WTC11 (cell line): Measurements from ENCODE around the gene KCNK3. TPM values are rescaled to one million over a fixed set of nuclear protein-coding genes. Genes with fewer than 3 reads are reported as not detected.

Experiments used
- ATAC-seq: fragments of 200-7000 bp; cut with Tn5 transposase; 2 replicates; pipeline ENCODE4 v1.10.0; 2021; ENCODE audit warnings: mild to moderate bottlenecking, moderate library complexity
- CTCF ChIA-PET: fragments of 300-600 bp; sonication (Branson Sonifier 250); formaldehyde crosslinking; loops from one replicate; lab custom pipeline; 2021; ENCODE audit warnings: antibody characterized with exemption; lab: Charles Lee
- POLR2A ChIA-PET: fragments of 350-600 bp; sonication (Branson Sonifier 250); formaldehyde crosslinking; loops from one replicate; lab custom pipeline; 2021; ENCODE audit warnings: antibody characterized with exemption; lab: Charles Lee
- DNase-seq: peaks from one replicate; pipeline ENCODE4 v3.0.0; 2021; ENCODE audit warnings: low spot score
- H3K27ac Mint-ChIP-seq: 2 replicates; pipeline ENCODE4 v1.8.0; 2021; ENCODE audit warnings: mixed read lengths
- H3K27me3 Mint-ChIP-seq: 2 replicates; pipeline ENCODE4 v1.8.0; 2021; ENCODE audit warnings: low read depth, mild to moderate bottlenecking, moderate library complexity, mixed read lengths
- H3K36me3 Mint-ChIP-seq: 2 replicates; pipeline ENCODE4 v1.8.0; 2021; ENCODE audit warnings: mixed read lengths
- H3K4me1 Mint-ChIP-seq: 2 replicates; pipeline ENCODE4 v1.8.0; 2022; ENCODE audit warnings: mixed read lengths
- H3K4me3 Mint-ChIP-seq: 2 replicates; pipeline ENCODE4 v1.8.0; 2021; ENCODE audit warnings: mild to moderate bottlenecking, moderate library complexity, mixed read lengths
- H3K9me3 Mint-ChIP-seq: 2 replicates; pipeline ENCODE4 v1.8.0; 2021; ENCODE audit warnings: mixed read lengths
- CREB1 ChIP-seq: sonication (generic); formaldehyde crosslinking; IDR thresholded peaks from 2 replicates; pipeline ENCODE4 v1.8.0; 2023; ENCODE audit warnings: mild to moderate bottlenecking, missing genetic modification reagents
- ESRRA ChIP-seq: sonication (generic); formaldehyde crosslinking; IDR thresholded peaks from 2 replicates; pipeline ENCODE4 v1.8.1; 2022; ENCODE audit warnings: mild to moderate bottlenecking, missing genetic modification reagents, borderline replicate concordance
- FOXJ3 ChIP-seq: sonication (generic); formaldehyde crosslinking; IDR thresholded peaks from 2 replicates; pipeline ENCODE4 v1.9.0; 2021; ENCODE audit warnings: missing genetic modification reagents, mild to moderate bottlenecking, borderline replicate concordance
- NFE2L1 ChIP-seq: sonication (generic); formaldehyde crosslinking; IDR thresholded peaks from 2 replicates; pipeline ENCODE4 v1.8.1; 2023; ENCODE audit warnings: missing genetic modification reagents
- OVOL2 ChIP-seq: fragments of 250-450 bp; sonication (Bioruptor Pico); IDR thresholded peaks from 2 replicates; pipeline ENCODE4 v1.9.0; 2021; ENCODE audit warnings: mild to moderate bottlenecking, borderline replicate concordance
- PRRX2 ChIP-seq: fragments of 250-450 bp; sonication (Bioruptor Pico); IDR thresholded peaks from 2 replicates; pipeline ENCODE4 v1.8.0; 2021; ENCODE audit warnings: mild to moderate bottlenecking
- RORB ChIP-seq: fragments of 250-450 bp; sonication (Bioruptor Pico); IDR thresholded peaks from 2 replicates; pipeline ENCODE4 v1.9.0; 2021; ENCODE audit warnings: mild to moderate bottlenecking
- SMAD3 ChIP-seq: sonication (generic); formaldehyde crosslinking; IDR thresholded peaks from 2 replicates; pipeline ENCODE4 v1.8.0; 2022; ENCODE audit warnings: missing genetic modification reagents, mild to moderate bottlenecking, borderline replicate concordance
- SMAD4 ChIP-seq: sonication (generic); formaldehyde crosslinking; IDR thresholded peaks from 2 replicates; pipeline ENCODE4 v1.8.0; 2022; ENCODE audit warnings: mild to moderate bottlenecking, missing genetic modification reagents
- SP1 ChIP-seq: sonication (generic); formaldehyde crosslinking; conservative IDR thresholded peaks from 2 replicates; pipeline ENCODE4 v1.8.1; 2022; ENCODE audit warnings: missing genetic modification reagents
- TCF7 ChIP-seq: sonication (generic); formaldehyde crosslinking; IDR thresholded peaks from 2 replicates; pipeline ENCODE4 v1.8.0; 2022; ENCODE audit warnings: mild to moderate bottlenecking, low read depth, missing genetic modification reagents, moderate library complexity
- TEAD1 ChIP-seq: sonication (generic); formaldehyde crosslinking; IDR thresholded peaks from 2 replicates; pipeline ENCODE4 v1.8.0; 2022; ENCODE audit warnings: mild to moderate bottlenecking, missing genetic modification reagents
- TEAD4 ChIP-seq: sonication (generic); formaldehyde crosslinking; IDR thresholded peaks from 2 replicates; pipeline ENCODE4 v1.8.0; 2022; ENCODE audit warnings: mild to moderate bottlenecking, missing genetic modification reagents
- TP53 ChIP-seq: sonication (generic); formaldehyde crosslinking; IDR thresholded peaks from 2 replicates; pipeline ENCODE4 v1.8.1; 2023; ENCODE audit warnings: mild to moderate bottlenecking, missing genetic modification reagents
- ZNF232 ChIP-seq: sonication (generic); formaldehyde crosslinking; IDR thresholded peaks from 2 replicates; pipeline ENCODE4 v1.8.0; 2022; ENCODE audit warnings: mild to moderate bottlenecking, missing genetic modification reagents
- ZNF317 ChIP-seq: sonication (generic); formaldehyde crosslinking; IDR thresholded peaks from 2 replicates; pipeline ENCODE4 v1.8.1; 2023; ENCODE audit warnings: low read depth, mild to moderate bottlenecking, moderate library complexity, missing genetic modification reagents, borderline replicate concordance
- ZNF396 ChIP-seq: fragments of 250-450 bp; sonication (Bioruptor Pico); IDR thresholded peaks from 2 replicates; pipeline ENCODE4 v1.8.0; 2021; ENCODE audit warnings: mild to moderate bottlenecking, moderate library complexity, borderline replicate concordance
- ZNF423 ChIP-seq: fragments of 250-450 bp; sonication (Bioruptor Pico); IDR thresholded peaks from 2 replicates; pipeline ENCODE4 v2.1.2; 2022; ENCODE audit warnings: mild to moderate bottlenecking, moderate library complexity
- total RNA-seq: library from RNA; stranded (reverse); gene quantifications from 3 replicates; pipeline ENCODE4 v1.2.3, GENCODE V29; 2021
- TF ChIP-seq, protein P1 (sequence below): sonication (generic); formaldehyde crosslinking; IDR thresholded peaks from 2 replicates; pipeline ENCODE4 v1.8.1; 2023; ENCODE audit warnings: mild to moderate bottlenecking, missing genetic modification reagents, moderate library complexity
- TF ChIP-seq, protein P2 (sequence below): fragments of 250-450 bp; sonication (Bioruptor Pico); conservative IDR thresholded peaks from 2 replicates; pipeline ENCODE4 v1.9.0; 2021; ENCODE audit warnings: mild to moderate bottlenecking
- TF ChIP-seq, protein P3 (sequence below): fragments of 250-450 bp; sonication (Bioruptor Pico); IDR thresholded peaks from 2 replicates; pipeline ENCODE4 v1.9.0; 2021; ENCODE audit warnings: mild to moderate bottlenecking
- TF ChIP-seq, protein P4 (sequence below): fragments of 250-450 bp; sonication (Bioruptor Pico); IDR thresholded peaks from 2 replicates; pipeline ENCODE4 v1.8.0; 2021; ENCODE audit warnings: mild to moderate bottlenecking
- TF ChIP-seq, protein P5 (sequence below): sonication (generic); formaldehyde crosslinking; IDR thresholded peaks from 2 replicates; pipeline ENCODE4 v1.8.0; 2022; ENCODE audit warnings: mild to moderate bottlenecking, missing genetic modification reagents
- TF ChIP-seq, protein P6 (sequence below): sonication (generic); formaldehyde crosslinking; IDR thresholded peaks from 2 replicates; pipeline ENCODE4 v1.8.1; 2022; ENCODE audit warnings: low read depth, missing genetic modification reagents, borderline replicate concordance
- TF ChIP-seq, protein P7 (sequence below): sonication (generic); formaldehyde crosslinking; IDR thresholded peaks from 2 replicates; pipeline ENCODE4 v1.8.1; 2023; ENCODE audit warnings: mild to moderate bottlenecking, missing genetic modification reagents
- TF ChIP-seq, protein P8 (sequence below): sonication (generic); formaldehyde crosslinking; IDR thresholded peaks from 2 replicates; pipeline ENCODE4 v1.8.0; 2022; ENCODE audit warnings: mild to moderate bottlenecking, missing genetic modification reagents

KCNK3 gene
- total RNA-seq, 1 experiment from 2014 or later: 0.22 TPM

DNA sequence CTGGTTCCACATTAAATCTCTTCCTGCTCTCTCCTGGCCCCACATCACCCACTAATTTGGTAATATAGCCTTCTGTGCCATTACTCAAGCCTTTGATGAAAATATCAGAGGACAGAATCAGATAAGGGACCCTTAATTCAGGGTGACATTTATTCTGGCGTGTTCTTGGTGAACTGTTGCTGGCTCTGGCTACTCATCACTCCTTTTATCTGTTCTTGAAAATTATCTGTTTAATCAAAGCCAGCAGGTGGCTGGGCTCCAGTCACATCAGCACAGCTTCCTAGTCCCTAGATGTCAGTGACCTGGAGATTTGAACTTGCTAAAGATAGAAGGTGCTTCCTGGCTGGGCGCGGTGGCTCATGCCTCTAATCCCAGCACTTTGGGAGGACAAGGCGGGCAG, 44.7 kb downstream of the KCNK3 start (continued):
- TF ChIP-seq, protein P1, sequence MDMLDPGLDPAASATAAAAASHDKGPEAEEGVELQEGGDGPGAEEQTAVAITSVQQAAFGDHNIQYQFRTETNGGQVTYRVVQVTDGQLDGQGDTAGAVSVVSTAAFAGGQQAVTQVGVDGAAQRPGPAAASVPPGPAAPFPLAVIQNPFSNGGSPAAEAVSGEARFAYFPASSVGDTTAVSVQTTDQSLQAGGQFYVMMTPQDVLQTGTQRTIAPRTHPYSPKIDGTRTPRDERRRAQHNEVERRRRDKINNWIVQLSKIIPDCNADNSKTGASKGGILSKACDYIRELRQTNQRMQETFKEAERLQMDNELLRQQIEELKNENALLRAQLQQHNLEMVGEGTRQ: no peak
- TF ChIP-seq SP1 (no peak), SMAD3 (CRISPR knock-in tag) (no peak), TP53 (CRISPR knock-in tag) (no peak)

DNA sequence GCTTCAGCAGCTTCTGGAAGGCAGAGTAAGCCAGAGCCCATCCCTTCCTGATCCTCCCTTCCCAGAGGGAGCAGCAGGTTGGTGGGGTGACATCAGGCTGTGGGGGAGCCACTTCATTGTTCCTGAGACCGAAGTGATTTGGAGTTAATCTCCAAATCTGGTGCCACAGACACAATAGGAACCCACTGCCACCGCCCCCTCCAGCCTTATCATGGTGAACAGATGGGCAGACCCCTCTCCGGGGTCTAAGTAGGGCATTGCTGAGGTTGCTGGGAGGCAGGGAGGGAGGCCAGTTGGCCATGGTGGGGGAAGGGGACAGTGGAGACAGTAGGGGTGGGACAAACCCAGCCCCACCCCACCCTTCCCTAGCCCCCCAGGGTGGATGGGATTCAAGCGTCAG, 46.0 kb downstream of the KCNK3 start:
- DNase-seq (no peak), ATAC-seq (no peak)
- Mint-ChIP-seq H3K4me1 (no peaks in the 10 kb centered on the region), H3K36me3 (no peaks in the 10 kb centered on the region), H3K4me3 (no peak overlapping the region), H3K9me3 (no peaks in the 10 kb centered on the region), H3K27ac (no peak overlapping the region), H3K27me3 (no peaks in the 10 kb centered on the region)
- CTCF ChIA-PET: interaction anchor here (0.7 to 2.2 kb wide), 3 partner anchors 39 to 161 kb away, joined by 4 to 5 read pairs (median 4); no protein-coding TSS in a partner anchor
- TF ChIP-seq ZNF317 (CRISPR knock-in tag) (no peak), ESRRA (CRISPR knock-in tag) (no peak), PRRX2 (no peak), ZNF232 (CRISPR knock-in tag) (no peak), ZNF396 (no peak), OVOL2 (CRISPR knock-in tag) (no peak), CREB1 (CRISPR knock-in tag) (no peak), FOXJ3 (CRISPR knock-in tag) (no peak), ZNF423 (CRISPR knock-in tag) (no peak), RORB (CRISPR knock-in tag) (no peak), TEAD1 (CRISPR knock-in tag) (no peak)
- TF ChIP-seq, protein P2, sequence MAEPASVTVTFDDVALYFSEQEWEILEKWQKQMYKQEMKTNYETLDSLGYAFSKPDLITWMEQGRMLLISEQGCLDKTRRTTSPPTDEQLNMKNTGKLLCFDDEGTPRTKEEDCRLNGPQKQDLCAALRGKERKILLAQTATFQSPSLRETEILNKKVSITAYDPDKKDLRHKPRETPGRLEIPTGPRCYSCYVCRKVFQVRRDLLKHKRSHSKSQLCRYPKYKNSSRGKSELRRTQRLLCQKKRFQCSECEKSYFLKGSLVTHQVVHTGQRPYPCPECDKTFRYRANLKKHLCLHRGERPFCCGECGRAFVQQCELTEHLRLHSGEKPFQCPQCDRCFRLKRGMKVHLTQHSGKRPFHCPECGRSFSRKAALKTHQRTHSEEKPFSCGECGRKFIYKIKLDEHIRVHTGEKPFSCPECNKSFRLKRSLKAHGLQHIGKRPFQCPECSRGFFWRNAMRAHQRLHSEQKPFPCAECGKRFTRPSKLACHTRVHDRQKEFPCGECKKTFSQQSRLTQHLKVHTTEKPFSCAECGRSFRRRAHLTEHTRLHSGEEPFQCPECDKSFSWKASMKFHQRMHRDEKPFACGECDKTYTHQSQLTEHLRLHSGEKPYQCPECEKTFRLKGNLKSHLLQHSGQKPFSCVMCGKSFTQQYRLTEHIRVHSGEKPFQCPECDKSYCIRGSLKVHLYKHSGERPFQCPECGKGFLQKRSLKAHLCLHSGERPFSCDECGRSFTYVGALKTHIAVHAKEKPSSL (CRISPR knock-in tag): no peak
- TF ChIP-seq, protein P3, sequence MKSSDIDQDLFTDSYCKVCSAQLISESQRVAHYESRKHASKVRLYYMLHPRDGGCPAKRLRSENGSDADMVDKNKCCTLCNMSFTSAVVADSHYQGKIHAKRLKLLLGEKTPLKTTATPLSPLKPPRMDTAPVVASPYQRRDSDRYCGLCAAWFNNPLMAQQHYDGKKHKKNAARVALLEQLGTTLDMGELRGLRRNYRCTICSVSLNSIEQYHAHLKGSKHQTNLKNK (CRISPR knock-in tag): no peak
- TF ChIP-seq, protein P1: no peak
- TF ChIP-seq, protein P4, sequence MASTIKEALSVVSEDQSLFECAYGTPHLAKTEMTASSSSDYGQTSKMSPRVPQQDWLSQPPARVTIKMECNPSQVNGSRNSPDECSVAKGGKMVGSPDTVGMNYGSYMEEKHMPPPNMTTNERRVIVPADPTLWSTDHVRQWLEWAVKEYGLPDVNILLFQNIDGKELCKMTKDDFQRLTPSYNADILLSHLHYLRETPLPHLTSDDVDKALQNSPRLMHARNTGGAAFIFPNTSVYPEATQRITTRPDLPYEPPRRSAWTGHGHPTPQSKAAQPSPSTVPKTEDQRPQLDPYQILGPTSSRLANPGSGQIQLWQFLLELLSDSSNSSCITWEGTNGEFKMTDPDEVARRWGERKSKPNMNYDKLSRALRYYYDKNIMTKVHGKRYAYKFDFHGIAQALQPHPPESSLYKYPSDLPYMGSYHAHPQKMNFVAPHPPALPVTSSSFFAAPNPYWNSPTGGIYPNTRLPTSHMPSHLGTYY: no peak
- POLR2A ChIA-PET: no interaction called here

DNA sequence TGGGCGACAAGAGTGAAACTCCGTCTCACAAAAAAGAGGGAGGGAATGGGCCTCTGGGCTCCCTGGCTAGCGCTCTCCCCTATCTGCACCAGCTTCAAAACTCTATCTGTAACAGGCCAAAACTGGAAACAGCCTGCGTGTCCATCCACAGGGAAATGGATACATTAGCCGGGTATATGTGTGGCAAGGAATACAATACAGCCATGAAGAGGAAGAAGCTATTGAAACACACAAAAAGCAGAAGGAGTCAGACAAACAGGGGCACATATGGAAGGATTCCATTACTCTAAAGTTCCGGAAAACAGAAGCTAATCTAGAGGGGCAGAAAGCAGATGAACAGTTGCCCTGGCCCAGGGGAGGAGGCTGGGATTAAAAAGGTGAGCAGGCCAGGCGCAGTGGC, 47.0 kb downstream of the KCNK3 start:
- Mint-ChIP-seq H3K9me3 (no peaks in the 10 kb centered on the region), H3K36me3 (no peaks in the 10 kb centered on the region), H3K27ac (no peak overlapping the region), H3K27me3 (no peaks in the 10 kb centered on the region), H3K4me3 (no peak overlapping the region), H3K4me1 (no peaks in the 10 kb centered on the region)
- no peak for DNase-seq
- no peak for ATAC-seq
- TF ChIP-seq SMAD4 (CRISPR knock-in tag): no peak
- TF ChIP-seq TCF7: no peak
- TF ChIP-seq, protein P5, sequence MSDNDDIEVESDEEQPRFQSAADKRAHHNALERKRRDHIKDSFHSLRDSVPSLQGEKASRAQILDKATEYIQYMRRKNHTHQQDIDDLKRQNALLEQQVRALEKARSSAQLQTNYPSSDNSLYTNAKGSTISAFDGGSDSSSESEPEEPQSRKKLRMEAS (CRISPR knock-in tag): no peak
- no peak for TF ChIP-seq NFE2L1
- TF ChIP-seq, protein P6, sequence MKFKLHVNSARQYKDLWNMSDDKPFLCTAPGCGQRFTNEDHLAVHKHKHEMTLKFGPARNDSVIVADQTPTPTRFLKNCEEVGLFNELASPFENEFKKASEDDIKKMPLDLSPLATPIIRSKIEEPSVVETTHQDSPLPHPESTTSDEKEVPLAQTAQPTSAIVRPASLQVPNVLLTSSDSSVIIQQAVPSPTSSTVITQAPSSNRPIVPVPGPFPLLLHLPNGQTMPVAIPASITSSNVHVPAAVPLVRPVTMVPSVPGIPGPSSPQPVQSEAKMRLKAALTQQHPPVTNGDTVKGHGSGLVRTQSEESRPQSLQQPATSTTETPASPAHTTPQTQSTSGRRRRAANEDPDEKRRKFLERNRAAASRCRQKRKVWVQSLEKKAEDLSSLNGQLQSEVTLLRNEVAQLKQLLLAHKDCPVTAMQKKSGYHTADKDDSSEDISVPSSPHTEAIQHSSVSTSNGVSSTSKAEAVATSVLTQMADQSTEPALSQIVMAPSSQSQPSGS: no peak
- no peak for TF ChIP-seq TEAD4 (CRISPR knock-in tag)
- TF ChIP-seq, protein P7, sequence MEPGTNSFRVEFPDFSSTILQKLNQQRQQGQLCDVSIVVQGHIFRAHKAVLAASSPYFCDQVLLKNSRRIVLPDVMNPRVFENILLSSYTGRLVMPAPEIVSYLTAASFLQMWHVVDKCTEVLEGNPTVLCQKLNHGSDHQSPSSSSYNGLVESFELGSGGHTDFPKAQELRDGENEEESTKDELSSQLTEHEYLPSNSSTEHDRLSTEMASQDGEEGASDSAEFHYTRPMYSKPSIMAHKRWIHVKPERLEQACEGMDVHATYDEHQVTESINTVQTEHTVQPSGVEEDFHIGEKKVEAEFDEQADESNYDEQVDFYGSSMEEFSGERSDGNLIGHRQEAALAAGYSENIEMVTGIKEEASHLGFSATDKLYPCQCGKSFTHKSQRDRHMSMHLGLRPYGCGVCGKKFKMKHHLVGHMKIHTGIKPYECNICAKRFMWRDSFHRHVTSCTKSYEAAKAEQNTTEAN: no peak
- no peak for TF ChIP-seq ZNF423 (CRISPR knock-in tag)
- TF ChIP-seq, protein P8, sequence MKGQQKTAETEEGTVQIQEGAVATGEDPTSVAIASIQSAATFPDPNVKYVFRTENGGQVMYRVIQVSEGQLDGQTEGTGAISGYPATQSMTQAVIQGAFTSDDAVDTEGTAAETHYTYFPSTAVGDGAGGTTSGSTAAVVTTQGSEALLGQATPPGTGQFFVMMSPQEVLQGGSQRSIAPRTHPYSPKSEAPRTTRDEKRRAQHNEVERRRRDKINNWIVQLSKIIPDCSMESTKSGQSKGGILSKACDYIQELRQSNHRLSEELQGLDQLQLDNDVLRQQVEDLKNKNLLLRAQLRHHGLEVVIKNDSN (CRISPR knock-in tag): no peak
- CTCF ChIA-PET: interaction anchor here (1.0 to 2.4 kb wide), 5 partner anchors 8 to 133 kb away, joined by 3 to 10 read pairs (median 5); no protein-coding TSS in a partner anchor
- POLR2A ChIA-PET: no interaction called here
